ENCODE results near the gene ZFYVE9. TPM values are rescaled to one million over a fixed set of nuclear protein-coding genes. Genes with fewer than 3 reads are reported as not detected.

ZFYVE9 gene
- total RNA-seq, 1 experiment from 2014 or later = 18.0 TPM

- POLR2A ChIA-PET = no interaction called here
These were observed 53.3 kb downstream of the ZFYVE9 start for GRCh38 chr1:52195161-52195560.

DNA sequence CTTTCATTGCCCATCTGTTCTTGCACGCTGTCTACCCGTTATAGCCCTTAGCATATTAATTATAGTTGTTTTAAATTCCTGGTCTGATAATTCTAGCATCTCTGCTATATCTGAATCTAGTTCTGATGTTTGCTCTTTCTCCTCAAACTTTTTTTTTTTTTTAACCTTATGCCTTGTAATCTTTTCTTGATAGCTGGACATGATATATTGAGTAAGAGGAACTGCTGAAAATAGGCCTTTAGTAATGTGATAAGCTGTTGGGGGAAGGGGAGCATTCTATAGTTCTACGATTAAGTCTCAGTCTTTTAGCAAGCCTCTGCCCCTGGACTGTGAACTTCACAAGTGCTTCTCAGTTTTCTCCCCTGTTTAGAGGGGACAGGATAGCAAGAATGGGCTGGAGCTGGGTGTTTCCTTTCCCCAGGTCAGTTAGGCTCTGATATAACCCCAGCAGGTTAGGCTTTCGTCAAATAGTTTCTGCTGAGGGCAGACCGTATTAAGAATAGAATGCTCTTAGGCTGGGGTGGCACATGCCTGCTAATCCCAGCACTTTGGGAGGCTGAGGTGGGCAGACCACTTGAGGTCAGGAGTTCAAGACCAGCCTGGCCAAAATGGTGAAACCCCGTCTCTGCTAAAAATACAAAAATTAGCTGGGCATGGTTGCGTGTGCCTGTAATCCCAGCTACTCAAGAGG is 62.2 kb downstream of the ZFYVE9 start:
- Histone ChIP-seq H3K36me3 (ENCODE audit: control insufficient read depth, insufficient read depth, low read length) (no peaks in the 10 kb centered on the region), H3K27me3 (ENCODE audit: control insufficient read depth, insufficient read depth, low read length) (no peaks in the 10 kb centered on the region), H3K9me3 (ENCODE audit: control insufficient read depth, insufficient read depth, low read depth, low read length) (no peaks in the 10 kb centered on the region), H3K4me3 (ENCODE audit: low read depth in 2 of 2, low read length in 2 of 2) (no peak overlapping the region), H3K27ac (ENCODE audit: low read length) (no peak overlapping the region), H3K4me1 (ENCODE audit: control insufficient read depth, insufficient read depth, low read length) (no peaks in the 10 kb centered on the region)
- intact Hi-C loops (cut with micrococcal nuclease; ENCODE audit: unreplicated experiment) (no loop called here), in situ Hi-C loops (cut with HindIII; ENCODE audit: low pct_unique_long_range_greater_than_20kb, low sequenced_read_pairs) (no loop called here)
- no peak for TF ChIP-seq REST (IDR thresholded peaks at IDR 0.05; ENCODE audit: insufficient read depth in 1 of 2, low read depth in 2 of 2, low read length in 1 of 2)
- no peak for TF ChIP-seq TCF7L2 (IDR thresholded peaks at IDR 0.05; ENCODE audit: low read depth, low read length)
- TF ChIP-seq POLR2AphosphoS5 (IDR thresholded peaks at IDR 0.05; ENCODE audit: low read depth, low read length) = no peak
- TF ChIP-seq, protein P1, sequence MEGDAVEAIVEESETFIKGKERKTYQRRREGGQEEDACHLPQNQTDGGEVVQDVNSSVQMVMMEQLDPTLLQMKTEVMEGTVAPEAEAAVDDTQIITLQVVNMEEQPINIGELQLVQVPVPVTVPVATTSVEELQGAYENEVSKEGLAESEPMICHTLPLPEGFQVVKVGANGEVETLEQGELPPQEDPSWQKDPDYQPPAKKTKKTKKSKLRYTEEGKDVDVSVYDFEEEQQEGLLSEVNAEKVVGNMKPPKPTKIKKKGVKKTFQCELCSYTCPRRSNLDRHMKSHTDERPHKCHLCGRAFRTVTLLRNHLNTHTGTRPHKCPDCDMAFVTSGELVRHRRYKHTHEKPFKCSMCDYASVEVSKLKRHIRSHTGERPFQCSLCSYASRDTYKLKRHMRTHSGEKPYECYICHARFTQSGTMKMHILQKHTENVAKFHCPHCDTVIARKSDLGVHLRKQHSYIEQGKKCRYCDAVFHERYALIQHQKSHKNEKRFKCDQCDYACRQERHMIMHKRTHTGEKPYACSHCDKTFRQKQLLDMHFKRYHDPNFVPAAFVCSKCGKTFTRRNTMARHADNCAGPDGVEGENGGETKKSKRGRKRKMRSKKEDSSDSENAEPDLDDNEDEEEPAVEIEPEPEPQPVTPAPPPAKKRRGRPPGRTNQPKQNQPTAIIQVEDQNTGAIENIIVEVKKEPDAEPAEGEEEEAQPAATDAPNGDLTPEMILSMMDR (IDR thresholded peaks at IDR 0.05) = no peak
- no peak for TF ChIP-seq SIN3A (IDR thresholded peaks at IDR 0.05; ENCODE audit: borderline replicate concordance, insufficient read depth, low read depth, low read length)
- ChIA-PET POLR2A (interaction anchor here (0.7 kb wide), 1 partner anchor 360 kb away, joined by 3 read pairs; no protein-coding TSS in a partner anchor), CTCF (no interaction called here)
- no peak for DNase-seq (ENCODE audit: low read depth, low spot score)
- BruUV-seq (replicated peaks) = no TSS peak
- no peak for ATAC-seq

More at GRCh38 chr1:52195161-52195560, 53.3 kb downstream of the ZFYVE9 start:
- no peak overlapping the region for H3K4me3 ChIP-seq (ENCODE audit: low read depth in 2 of 2, low read length in 2 of 2)
- no TSS peak for BruUV-seq (replicated peaks)
- H3K36me3 ChIP-seq (ENCODE audit: control insufficient read depth, insufficient read depth, low read length) = no peaks in the 10 kb centered on the region
- ATAC-seq = no peak
- peaks cover 13% of the 10 kb centered on the region for H3K4me1 ChIP-seq (ENCODE audit: control insufficient read depth, insufficient read depth, low read length)
- intact Hi-C loops (cut with micrococcal nuclease; ENCODE audit: unreplicated experiment) (no loop called here), in situ Hi-C loops (cut with HindIII; ENCODE audit: low pct_unique_long_range_greater_than_20kb, low sequenced_read_pairs) (no loop called here)
- CTCF ChIA-PET = no interaction called here
- H3K27me3 ChIP-seq (ENCODE audit: control insufficient read depth, insufficient read depth, low read length) = no peaks in the 10 kb centered on the region
- H3K27ac ChIP-seq (ENCODE audit: low read length) = no peak overlapping the region
- no peak for DNase-seq (ENCODE audit: low read depth, low spot score)
- no peaks in the 10 kb centered on the region for H3K9me3 ChIP-seq (ENCODE audit: control insufficient read depth, insufficient read depth, low read depth, low read length)
- TF ChIP-seq SIN3A (IDR thresholded peaks at IDR 0.05; ENCODE audit: borderline replicate concordance, insufficient read depth, low read depth, low read length) = no peak
- no peak for TF ChIP-seq TCF7L2 (IDR thresholded peaks at IDR 0.05; ENCODE audit: low read depth, low read length)
- no peak for TF ChIP-seq POLR2AphosphoS5 (IDR thresholded peaks at IDR 0.05; ENCODE audit: low read depth, low read length)
- no peak for TF ChIP-seq REST (IDR thresholded peaks at IDR 0.05; ENCODE audit: insufficient read depth in 1 of 2, low read depth in 2 of 2, low read length in 1 of 2)
- TF ChIP-seq, protein P1 (IDR thresholded peaks at IDR 0.05) = no peak
